Measurements from ENCODE around the gene CNTNAP2.

DNA sequence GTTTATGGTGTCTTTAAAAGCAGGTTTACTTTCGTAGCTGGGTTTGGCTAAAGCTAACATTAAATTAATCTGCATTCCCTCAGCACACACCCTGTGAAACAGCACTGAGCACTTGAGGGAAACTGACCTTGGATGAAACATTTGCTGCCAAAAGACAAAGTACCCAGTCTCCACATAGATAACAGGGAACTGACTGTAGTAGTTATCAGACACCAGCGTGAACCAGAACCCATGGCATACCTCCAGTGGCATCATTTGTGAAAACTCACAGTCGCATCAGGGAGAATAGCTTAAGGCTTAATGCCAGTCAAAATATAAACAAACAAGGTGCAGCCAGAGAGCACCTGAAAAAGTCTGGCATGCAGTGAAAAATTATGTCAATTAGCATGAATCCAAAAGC lies 2116.2 kb downstream of the CNTNAP2 start:
- TF ChIP-seq ZNF274 (IDR thresholded peaks at IDR 0.05; ENCODE audit: low read depth, low read length) (no peak), YY1 (IDR thresholded peaks at IDR 0.05; ENCODE audit: insufficient read depth, insufficient read length) (no peak), SUZ12 (IDR thresholded peaks at IDR 0.05; ENCODE audit: extremely low read depth, insufficient read depth, insufficient read length) (no peak)
